HG02852 (cell line): ENCODE results near the gene HERC5.
A peak's percentile ranks its signal among the peaks of the same experiment; 100 is the strongest.
"Not testable (repeated sequence)": the region's sequence is repeated elsewhere in the genome, so short reads cannot be mapped to it uniquely, and the experiment has no call there.

Source experiments
- ATAC-seq: cut with Tn5 transposase; IDR thresholded peaks from one replicate; pipeline ENCODE4 v1.9.1; 2021; ENCODE audit warnings: mild to moderate bottlenecking, moderate library complexity; ENCODE audit not compliant: unreplicated experiment

Gene HERC5

GRCh38 chr4:88456670-88457306, at the start of gene HERC5:
Gene HERC5 (plus strand): TSS chr4:88457119. CDS start chr4:88457270, 151 bp downstream.
- ATAC-seq, result peak; percentile 93

DNA sequence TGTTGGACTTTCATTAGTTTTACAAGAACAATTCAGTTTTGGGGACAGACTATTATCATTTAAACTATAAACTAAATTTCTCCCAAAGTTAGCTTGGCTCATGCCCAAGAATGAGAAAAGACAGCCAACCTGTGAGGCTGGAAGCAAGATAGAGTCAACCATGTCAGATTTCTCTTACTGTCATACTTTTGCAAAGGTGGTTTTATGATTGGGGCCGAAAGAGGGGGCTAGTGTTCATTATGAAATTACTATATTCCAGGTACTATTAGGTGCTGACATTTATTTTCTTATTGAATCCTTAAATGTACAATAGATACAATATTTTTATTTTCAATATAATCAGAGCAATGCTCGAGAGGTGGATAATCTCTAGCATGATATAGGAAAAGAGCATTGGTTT, 47.7 kb upstream of the HERC5 start:
- no peak for ATAC-seq

GRCh38 chr4:88409789-88410188, 47.1 kb upstream of the HERC5 start:
- no peak for ATAC-seq

DNA sequence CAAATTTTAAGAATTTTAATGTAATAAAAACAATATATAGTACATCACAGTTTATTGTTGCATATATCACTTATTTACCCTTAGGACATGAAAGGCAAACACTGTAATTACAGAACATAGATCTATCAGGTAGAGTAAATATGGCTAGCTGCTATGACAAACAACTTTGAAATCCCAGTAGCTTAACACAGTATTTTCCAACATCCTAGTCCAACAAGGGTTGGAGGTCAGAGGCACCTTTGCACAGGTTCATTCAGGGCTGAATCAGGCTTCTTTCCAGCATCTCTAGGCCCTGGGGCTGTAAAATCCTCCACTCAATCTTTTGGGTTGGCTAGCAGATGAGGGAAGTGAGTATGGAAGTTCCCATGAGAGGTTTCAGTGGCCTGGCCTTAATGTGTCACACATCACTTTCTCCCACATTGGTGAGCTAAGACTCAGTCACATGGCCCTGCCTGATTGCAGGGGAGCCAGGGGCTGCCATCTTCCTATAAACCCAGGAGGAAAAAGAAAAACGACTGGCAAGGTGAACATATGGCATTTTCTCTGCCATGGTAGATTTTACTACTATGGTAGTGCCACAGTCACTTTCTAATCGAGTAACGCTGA, 45.3 kb upstream of the HERC5 start:
- ATAC-seq, result peak; percentile 68

DNA sequence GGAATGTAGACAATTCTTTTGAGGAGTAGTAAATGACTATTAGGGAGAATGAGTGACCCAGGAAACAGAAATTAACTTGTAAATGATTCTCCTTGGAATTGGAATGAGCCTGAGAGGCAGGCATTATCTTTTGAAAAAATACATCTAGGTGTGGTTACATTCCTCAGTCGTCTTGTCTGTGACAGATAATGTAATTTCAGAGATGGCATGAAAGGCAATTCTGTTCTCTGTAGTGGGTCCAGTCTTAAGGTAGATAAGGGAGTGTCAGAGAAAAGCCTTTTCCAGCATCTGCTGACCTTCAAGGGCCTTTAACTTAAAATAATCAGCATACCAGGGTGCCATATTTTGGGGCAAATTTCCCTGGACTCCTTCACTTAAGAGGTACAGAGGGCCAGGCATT, 43.1 kb upstream of the HERC5 start:
- no peak for ATAC-seq

DNA sequence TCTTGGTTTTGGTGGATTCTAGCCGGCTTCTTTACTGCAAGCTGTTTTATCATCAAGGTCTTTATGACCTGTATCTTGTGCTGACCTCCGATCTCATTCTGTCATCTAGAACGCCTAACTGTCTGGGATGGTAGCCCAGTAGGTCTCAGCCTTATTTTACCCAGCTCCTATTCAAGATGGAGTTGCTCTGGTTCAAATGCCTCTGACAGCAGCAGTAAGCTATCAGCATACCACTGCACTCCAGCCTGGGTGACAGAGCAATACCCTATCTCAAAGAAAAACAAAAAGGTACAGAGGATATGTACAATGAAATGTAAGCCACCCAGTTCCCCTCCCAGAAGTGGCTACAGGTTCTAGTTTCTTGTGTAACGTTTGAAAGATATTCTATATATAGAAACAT, 42.2 kb upstream of the HERC5 start:
- ATAC-seq, result no peak

DNA sequence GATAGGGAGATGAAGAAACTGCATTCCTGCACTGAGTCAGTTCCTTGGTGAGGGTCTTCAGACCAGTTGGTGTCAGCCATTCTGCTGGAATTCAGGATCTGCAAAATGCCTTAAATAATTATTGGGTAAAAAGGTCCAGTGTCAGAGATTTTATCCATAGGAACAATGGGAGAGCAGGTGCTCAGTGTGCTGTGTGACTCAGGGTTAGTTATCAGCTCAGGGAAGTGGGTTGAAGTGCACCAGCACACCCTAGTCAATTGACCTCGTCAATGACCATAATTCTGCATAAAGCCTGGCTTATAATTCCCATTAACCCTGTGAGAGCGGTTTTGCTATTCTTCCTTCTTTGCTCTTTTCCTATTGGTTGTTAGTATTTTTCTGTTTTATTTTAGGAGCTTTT, 40.9 kb upstream of the HERC5 start:
- ATAC-seq, result no peak

DNA sequence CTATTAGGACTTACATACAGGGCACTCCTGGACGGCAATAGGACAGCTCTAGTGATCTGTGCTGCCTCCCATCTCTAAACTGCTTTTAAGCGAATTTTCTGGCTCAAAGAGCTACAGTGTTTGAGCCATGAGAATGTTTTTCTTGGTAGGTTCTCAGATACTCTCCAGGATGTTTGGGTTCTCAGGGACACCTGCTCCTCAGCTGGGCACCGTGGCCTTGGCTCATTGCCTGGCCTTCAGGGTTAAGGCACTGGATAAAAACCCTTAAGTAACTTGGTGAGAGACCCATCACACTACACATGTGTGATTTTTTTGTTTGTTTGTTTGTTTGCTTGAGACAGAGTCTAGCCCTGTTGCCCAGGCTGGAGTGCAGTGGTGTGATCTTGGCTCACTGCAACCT, 38.5 kb upstream of the HERC5 start:
- ATAC-seq, result no peak

DNA sequence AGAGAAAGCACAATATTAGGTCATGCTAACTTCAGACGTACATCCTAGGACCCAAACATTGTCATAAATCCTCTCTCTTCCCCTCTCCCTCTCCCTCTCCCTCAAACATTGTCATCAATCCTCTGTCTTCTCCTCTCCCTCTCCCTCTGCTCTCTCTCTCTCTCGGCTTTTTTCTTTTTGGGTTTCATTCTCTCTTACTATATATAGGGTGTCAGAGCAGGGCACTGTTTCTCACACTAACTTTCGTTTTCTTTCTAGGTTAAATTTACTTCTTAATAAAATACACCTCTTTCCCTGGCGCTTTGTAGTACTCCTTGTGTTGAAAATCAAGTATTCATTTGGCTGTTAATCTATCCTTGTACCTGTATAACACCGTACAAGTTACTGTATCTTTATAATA, 37.0 kb upstream of the HERC5 start:
- peak; percentile 88 for ATAC-seq

GRCh38 chr4:88420844-88421243, 36.1 kb upstream of the HERC5 start:
- ATAC-seq, result no peak

DNA sequence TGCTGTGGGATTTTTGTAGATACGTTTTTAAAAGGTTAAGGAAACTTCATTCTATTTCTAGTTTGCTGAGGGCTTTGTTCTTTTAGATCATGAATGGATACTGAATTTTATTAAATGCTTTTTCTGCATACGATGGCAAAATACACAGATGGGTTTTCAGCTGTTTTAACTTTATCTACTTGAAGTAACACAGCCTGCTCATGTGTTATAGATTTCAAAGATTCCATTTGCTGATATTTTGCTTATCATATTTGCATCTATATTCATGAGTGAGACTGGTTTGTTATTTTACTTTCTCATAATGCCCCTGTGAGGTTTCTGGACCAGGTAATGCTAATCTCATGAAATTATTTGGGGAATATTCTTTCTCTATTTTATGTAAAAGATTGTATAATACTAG, 34.5 kb upstream of the HERC5 start:
- no peak for ATAC-seq

- no peak for ATAC-seq
These were observed 27.5 kb upstream of the HERC5 start for GRCh38 chr4:88429401-88429800.

DNA sequence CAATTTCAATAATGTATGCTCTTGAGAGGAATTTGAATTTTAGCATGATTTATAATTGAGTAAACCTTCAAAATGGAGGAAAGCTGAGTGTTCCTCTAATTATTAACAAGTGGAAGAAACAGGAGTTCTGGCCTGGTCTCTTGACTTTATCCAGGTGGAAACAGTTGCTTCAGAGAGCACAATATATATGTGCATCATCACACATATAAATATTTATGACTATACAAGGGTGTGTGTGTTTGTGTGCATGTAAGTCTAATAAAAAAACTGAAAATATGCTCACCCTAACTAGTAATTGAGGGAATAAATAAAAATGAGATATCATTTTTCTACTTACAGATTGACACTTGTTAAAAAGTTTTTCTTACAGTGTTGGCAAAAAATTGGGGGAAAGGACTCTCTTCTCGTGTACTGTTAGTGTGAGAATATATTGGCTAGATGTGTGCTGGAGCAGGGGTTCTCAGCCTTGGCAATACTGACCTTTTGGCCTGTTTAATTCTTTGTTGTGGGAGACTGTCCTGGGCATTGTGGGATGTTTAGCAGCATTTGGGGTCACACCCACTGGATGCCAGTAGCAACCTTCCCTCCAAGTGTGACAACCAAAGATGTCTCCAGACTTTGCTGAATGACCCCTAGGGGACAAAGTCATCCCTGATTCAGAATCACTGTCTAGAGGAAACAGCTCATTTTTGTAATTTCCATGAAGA, 20.8 kb upstream of the HERC5 start:
- no peak for ATAC-seq

DNA sequence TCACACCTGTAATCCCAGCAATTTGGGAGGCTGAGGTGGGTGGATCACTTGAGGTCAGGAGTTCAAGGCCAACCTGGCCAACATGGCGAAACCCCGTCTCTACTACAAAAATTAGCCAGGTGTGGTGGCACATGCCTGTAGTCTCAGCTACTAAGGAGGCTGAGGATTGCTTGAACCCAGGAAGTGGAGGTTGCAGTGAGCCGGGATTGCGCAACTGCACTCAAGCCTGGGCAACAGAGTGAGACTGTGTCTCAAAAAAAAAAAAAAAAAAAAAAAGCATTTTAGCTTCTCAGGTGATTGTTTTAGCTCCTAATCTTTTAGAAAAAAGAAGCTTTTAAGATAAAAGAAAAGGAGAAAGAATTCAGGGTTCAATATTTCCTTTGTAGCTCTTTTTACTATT, 19.0 kb upstream of the HERC5 start:
- ATAC-seq, result not testable (repeated sequence)

- no peak for ATAC-seq
These were observed 17.7 kb upstream of the HERC5 start for GRCh38 chr4:88439161-88439760.

DNA sequence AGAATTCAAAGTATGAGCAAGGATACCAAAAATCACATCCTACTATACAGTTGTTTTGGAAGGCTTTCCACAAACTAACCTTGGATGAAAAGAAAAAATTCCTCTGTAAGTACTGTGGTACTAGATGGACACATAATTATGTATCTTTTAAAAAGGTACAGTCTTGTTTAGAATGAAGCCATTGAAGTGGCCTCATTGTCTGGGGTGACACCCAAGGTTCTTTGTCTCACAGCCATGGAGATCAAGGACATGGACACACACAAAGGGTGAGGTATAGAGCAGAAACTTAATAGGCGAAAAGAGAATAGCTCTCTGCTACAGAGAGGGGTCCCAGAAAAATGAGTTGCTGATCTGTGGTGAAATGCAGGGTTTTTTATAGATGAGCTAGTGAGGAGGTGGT, 16.8 kb upstream of the HERC5 start:
- no peak for ATAC-seq

DNA sequence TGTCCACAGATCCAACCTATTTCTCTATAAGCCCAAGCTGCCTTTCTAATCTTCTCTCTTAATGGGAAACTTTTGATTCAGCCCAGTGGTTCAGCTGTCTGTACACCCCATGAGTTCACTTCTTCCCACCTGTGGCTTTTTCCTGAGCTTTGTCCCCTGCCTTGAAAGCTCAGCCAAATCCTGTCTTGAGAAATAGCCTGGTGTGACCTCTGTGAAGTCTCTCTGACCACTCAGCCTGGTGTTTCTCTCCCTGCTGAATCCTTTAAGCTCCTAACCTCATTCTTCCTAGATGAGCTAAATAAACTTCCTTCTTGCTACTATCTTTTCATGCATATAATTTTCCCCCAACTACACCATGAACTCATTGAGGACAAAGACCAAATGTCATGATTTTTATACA, 15.2 kb upstream of the HERC5 start:
- no peak for ATAC-seq

- no peak for ATAC-seq
These were observed 14.2 kb upstream of the HERC5 start for GRCh38 chr4:88442689-88443191.

DNA sequence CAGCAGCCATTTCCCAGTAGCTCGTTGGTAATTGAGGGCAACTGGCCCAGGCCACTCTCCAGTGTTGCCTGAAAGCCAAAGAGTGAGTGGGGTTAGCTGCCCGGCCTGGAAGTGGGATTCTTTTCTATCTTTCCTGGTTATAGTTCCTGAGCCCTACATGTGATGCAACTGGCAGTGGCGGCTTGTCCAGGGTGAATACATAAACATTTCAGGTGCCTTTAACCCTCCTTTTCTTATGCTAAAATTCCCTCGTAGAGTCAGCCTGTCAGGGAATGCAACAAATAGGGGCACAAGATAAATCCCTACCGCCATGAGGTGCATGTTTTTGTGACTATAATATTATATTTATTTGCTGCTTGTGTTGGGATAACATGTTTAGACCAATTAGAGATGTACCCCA, 13.4 kb upstream of the HERC5 start:
- no peak for ATAC-seq

GRCh38 chr4:88445252-88445651, 11.7 kb upstream of the HERC5 start:
- ATAC-seq, result no peak

- no peak for ATAC-seq
These were observed 10.8 kb upstream of the HERC5 start for GRCh38 chr4:88446124-88446523.
